ENCODE measurements around the gene DDX60.
A peak's percentile ranks its signal among the peaks of the same experiment; 100 is the strongest.
"Not testable (repeated sequence)": the region's sequence is repeated elsewhere in the genome, so short reads cannot be mapped to it uniquely, and the experiment has no call there.

The DDX60 gene

GRCh38 chr4:168318266-168318895 lies at the start of gene DDX60:
Gene DDX60 (minus strand): TSS chr4:168318752. CDS start chr4:168311259, 7,493 bp downstream.
- peak; percentile 27 to 41 for DNase-seq

- DNase-seq = no peak
These were observed 48.5 kb upstream of the DDX60 start for GRCh38 chr4:168367065-168367464.

GRCh38 chr4:168362025-168362401 lies 43.5 kb upstream of the DDX60 start:
- DNase-seq = no peak

- DNase-seq = no peak
These were observed 42.9 kb upstream of the DDX60 start for GRCh38 chr4:168361365-168362024.

- DNase-seq = no peak
These were observed 41.7 kb upstream of the DDX60 start for GRCh38 chr4:168360271-168360670.

- DNase-seq = no peak
These were observed 39.4 kb upstream of the DDX60 start for GRCh38 chr4:168357941-168358340.

GRCh38 chr4:168353746-168354145 lies 35.2 kb upstream of the DDX60 start:
- DNase-seq = no peak

- no peak for DNase-seq
These were observed 19.0 kb upstream of the DDX60 start for GRCh38 chr4:168337550-168337940.

- DNase-seq = no peak
These were observed 18.4 kb upstream of the DDX60 start for GRCh38 chr4:168336837-168337549.

GRCh38 chr4:168335621-168336020 lies 17.1 kb upstream of the DDX60 start:
- no peak for DNase-seq

- no peak for DNase-seq
These were observed 15.5 kb upstream of the DDX60 start for GRCh38 chr4:168334053-168334452.

- DNase-seq = not testable (repeated sequence)
These were observed 12.0 kb upstream of the DDX60 start for GRCh38 chr4:168330575-168330974.

- DNase-seq = no peak
These were observed 7.0 kb upstream of the DDX60 start for GRCh38 chr4:168325591-168325990.

- no peak for DNase-seq
These were observed 2.5 kb upstream of the DDX60 start for GRCh38 chr4:168321006-168321405.

GRCh38 chr4:168319486-168320019 lies 1.0 kb upstream of the DDX60 start:
- no peak for DNase-seq

- DNase-seq = no peak
These were observed 931 bp downstream of the DDX60 start for GRCh38 chr4:168317621-168318020.

GRCh38 chr4:168309781-168310180 lies 8.8 kb downstream of the DDX60 start:
- no peak for DNase-seq

- DNase-seq = no peak
These were observed 9.6 kb downstream of the DDX60 start for GRCh38 chr4:168308912-168309311.

- DNase-seq = no peak
These were observed 12.1 kb downstream of the DDX60 start for GRCh38 chr4:168306476-168306875.

- DNase-seq = peak in 1 of 2 experiments; percentile 2
These were observed 13.7 kb downstream of the DDX60 start for GRCh38 chr4:168304744-168305459.

GRCh38 chr4:168303430-168303829 lies 15.1 kb downstream of the DDX60 start:
- not testable (repeated sequence) for DNase-seq

- DNase-seq = no peak
These were observed 25.1 kb downstream of the DDX60 start for GRCh38 chr4:168293386-168293975.

GRCh38 chr4:168291242-168291641 lies 27.3 kb downstream of the DDX60 start:
- DNase-seq = no peak

All from NCI-H1930 (cell line).